GM12878 (cell line): ENCODE results near the gene LMAN2. TPM values are rescaled to one million over a fixed set of nuclear protein-coding genes. Genes with fewer than 3 reads are reported as not detected.

Experiments
- ATAC-seq: fragments of 200-7000 bp; cut with Tn5 transposase; 3 replicates; pipeline ENCODE4 v1.9.1; 2020; ENCODE audit warnings: mild to moderate bottlenecking, moderate library complexity
- BruUV-seq: library from RNA; stranded (reverse); fragments of 400-500 nt; replicated peaks from 2 replicates; lab custom pipeline; 2021; lab: Mats Ljungman, UMichigan
- CTCF ChIA-PET: fragments of 300-600 bp; sonication (Branson Sonifier 250); formaldehyde crosslinking; extraction: SDS; loops from one replicate; lab custom pipeline; 2021; ENCODE audit warnings: inconsistent platforms; lab: Yijun Ruan, JAX
- POLR2A ChIA-PET: fragments of 350-600 bp; formaldehyde crosslinking; extraction: SDS; loops from one replicate; lab custom pipeline; 2021; ENCODE audit warnings: inconsistent platforms; lab: Charles Lee
- RAD21 ChIA-PET: fragments of 300-600 bp; sonication (Branson Sonifier 250); formaldehyde crosslinking; loops from one replicate; lab custom pipeline; 2023; ENCODE audit warnings: antibody characterized with exemption; ENCODE audit not compliant: unreplicated experiment; lab: Charles Lee
- SMC1A ChIA-PET: fragments of 300-600 bp; sonication (Branson Sonifier 250); formaldehyde crosslinking; loops from one replicate; lab custom pipeline; 2023; ENCODE audit not compliant: unreplicated experiment, uncharacterized antibody; lab: Charles Lee
- DNase-seq: peaks from one replicate; pipeline ENCODE4 v3.0.0-alpha.2; 2011; ENCODE audit warnings: low read depth, low spot score
- FAIRE-seq: peaks from 3 replicates; lab custom pipeline; 2011; peaks lifted over from hg19 to GRCh38; lab: Jason Lieb, UNC
- H2AFZ ChIP-seq: 2 replicates; pipeline ENCODE4 v1.6.0; 2011; ENCODE audit warnings: low read depth, low read length, control low read depth; ENCODE audit not compliant: control insufficient read depth
- H3K27ac ChIP-seq: 2 replicates; pipeline ENCODE4 v1.5.1; 2011; ENCODE audit warnings: control low read depth; ENCODE audit not compliant: control insufficient read depth, insufficient read depth
- H3K27me3 ChIP-seq, 2 experiments: replicated peaks in 1 of 2; 2 replicates each; pipeline versions ENCODE4 v1.6.0 to v1.6.1; 2011; ENCODE audit warnings: low read length in 1 of 2; ENCODE audit not compliant: control insufficient read depth in 2 of 2, insufficient read depth in 2 of 2
- H3K36me3 ChIP-seq, 2 experiments: 2 replicates each; pipeline ENCODE4 v1.5.1; 2011; ENCODE audit warnings: low read length in 1 of 2; ENCODE audit not compliant: control insufficient read depth in 2 of 2, insufficient read depth in 2 of 2
- H3K4me1 ChIP-seq: 2 replicates; pipeline ENCODE4 v1.6.1; 2011; ENCODE audit warnings: mild to moderate bottlenecking, low read length, moderate library complexity, mixed read lengths; ENCODE audit not compliant: control insufficient read depth, insufficient read depth
- H3K4me2 ChIP-seq: 2 replicates; pipeline ENCODE4 v1.6.0; 2011; ENCODE audit warnings: control low read depth; ENCODE audit not compliant: control insufficient read depth, insufficient read depth
- H3K4me3 ChIP-seq: fragments of 200-600 bp; sonication (generic); 2 replicates; pipeline ENCODE4 v1.5.1; 2016
- H3K79me2 ChIP-seq: 2 replicates; pipeline ENCODE4 v1.6.0; 2011; ENCODE audit warnings: low read length; ENCODE audit not compliant: control insufficient read depth, insufficient read depth
- H3K9ac ChIP-seq: 2 replicates; pipeline ENCODE4 v1.8.0; 2011; ENCODE audit warnings: low read length, control low read depth, mixed read lengths; ENCODE audit not compliant: control insufficient read depth, insufficient read depth
- H3K9me3 ChIP-seq: replicated peaks from 3 replicates; pipeline ENCODE4 v1.5.1; 2011; ENCODE audit warnings: mild to moderate bottlenecking, low read length; ENCODE audit not compliant: control insufficient read depth, insufficient read depth
- H4K20me1 ChIP-seq: 2 replicates; pipeline ENCODE4 v1.6.0; 2011; ENCODE audit not compliant: control insufficient read depth, insufficient read depth
- CHD1 ChIP-seq: IDR thresholded peaks from 2 replicates; pipeline ENCODE4 v1.6.1; 2012; ENCODE audit warnings: low read depth, low read length, improper control_type of control experiment
- IKZF2 ChIP-seq, 2 experiments: fragments of 450-650 bp; IDR thresholded peaks; 2 replicates each; pipeline ENCODE4 v1.6.1; 2017; ENCODE audit warnings: mild to moderate bottlenecking in 2 of 2, moderate library complexity in 2 of 2
- NFIC ChIP-seq: IDR thresholded peaks from 2 replicates; pipeline ENCODE4 v1.6.1; 2012; ENCODE audit warnings: low read depth, mild to moderate bottlenecking, inconsistent platforms, low read length, moderate library complexity
- POLR2A ChIP-seq: IDR thresholded peaks from 2 replicates; pipeline ENCODE4 v1.6.1; 2011; ENCODE audit warnings: low read depth, mild to moderate bottlenecking, low read length
- RUNX3 ChIP-seq: IDR thresholded peaks from 2 replicates; pipeline ENCODE4 v1.6.1; 2012; ENCODE audit warnings: low read length, inconsistent platforms
- SP1 ChIP-seq: IDR thresholded peaks from one replicate; pipeline ENCODE4 v1.6.1; 2011; ENCODE audit warnings: low read depth, low read length
- TAF1 ChIP-seq: IDR thresholded peaks from 2 replicates; pipeline ENCODE4 v1.6.1; 2011; ENCODE audit warnings: mild to moderate bottlenecking, low read depth, low read length, borderline replicate concordance
- ZBTB11 ChIP-seq: fragments of 450-650 bp; formaldehyde crosslinking; IDR thresholded peaks from 2 replicates; pipeline ENCODE4 v1.5.0; 2022; ENCODE audit warnings: mild to moderate bottlenecking, missing genetic modification characterization
- ZNF274 ChIP-seq: IDR thresholded peaks from one replicate; pipeline ENCODE4 v1.8.0; 2011; ENCODE audit not compliant: insufficient read length, insufficient read depth
- WGBS: methylation state at CpG from one replicate; pipeline ENCODE4 v1.1.6; 2016; ENCODE audit warnings: low lambda C conversion rate; ENCODE audit not compliant: insufficient replicate concordance, insufficient coverage; ENCODE audit errors: missing lambda C conversion rate; 5-methylcytosine and 5-hydroxymethylcytosine counted together
- in situ Hi-C: fragments of 300-500 bp; cut with MboI; formaldehyde crosslinking; loops from 9 replicates; pipeline ENCODE4 v1.14.3; 2018; ENCODE audit warnings: mixed read lengths
- intact Hi-C: fragments of 100-400 bp; cut with micrococcal nuclease; formaldehyde crosslinking; loops from one replicate; pipeline ENCODE4 v1.14.2; 2022; ENCODE audit not compliant: unreplicated experiment
- polyA plus RNA-seq, 11 experiments: library from polyadenylated mRNA; depleted of rRNA in 4 of 11; unstranded in 6 of 11; stranded (reverse) in 5 of 11; fragments of >200 nt; fragmentation: Nextera tagmentation in 4 of 11; fragmentation: Illumina TruSeq in 1 of 11; extraction: Ambion mirVana in 4 of 11; extraction: Trizol in 1 of 11; gene quantifications; 1 replicate in 1 of 11; 2 replicates in 10 of 11; pipeline versions ENCODE4 v1.2.1 to v1.2.3, GENCODE V29; 2011 to 2016; ENCODE audit warnings: inconsistent platforms in 2 of 11, missing spikeins in 2 of 11, low read depth in 1 of 11
- total RNA-seq, 4 experiments: library from RNA; depleted of rRNA in 3 of 4; stranded (reverse); fragments of >200 nt in 3 of 4; fragmentation: Illumina TruSeq in 1 of 4; extraction: Trizol in 1 of 4; gene quantifications; 2 replicates each; pipeline versions ENCODE4 v1.2.1 to v1.2.3, GENCODE V29; 2013 to 2021

The LMAN2 gene
- total and polyA plus RNA-seq, 10 of the 15 experiments (the other 5 are each of a cell fraction or from before 2014, with no cell fraction given) = 2.4 to 264 (median 147) TPM

- no peak overlapping the region for H2AFZ ChIP-seq
- H3K4me1 ChIP-seq = no peaks in the 10 kb centered on the region
- no TSS peak for BruUV-seq
- H3K9me3 ChIP-seq = no peaks in the 10 kb centered on the region; the same call in 1 of the 3 replicates
- no peak overlapping the region for H3K27ac ChIP-seq
- H3K9ac ChIP-seq = no peak overlapping the region
- peaks cover 21 to 65% of the 10 kb centered on the region in 2 experiments for H3K36me3 ChIP-seq
- no peak for FAIRE-seq
- no peaks in the 10 kb centered on the region for H3K27me3 ChIP-seq
- intact Hi-C loops (no loop called here), in situ Hi-C loops (no loop called here)
- H3K79me2 ChIP-seq = peaks cover 11% of the 10 kb centered on the region
- no peak overlapping the region for H3K4me3 ChIP-seq
- ChIA-PET RAD21 (interaction anchor here (1.1 kb wide), 1 partner anchor 53 kb away, joined by 3 read pairs; no protein-coding TSS in a partner anchor), SMC1A (interaction anchor here (1.6 kb wide), 1 partner anchor 11 kb away, joined by 4 read pairs; no protein-coding TSS in a partner anchor), POLR2A (no interaction called here), CTCF (interaction anchor here (0.9 kb wide), 1 partner anchor 19 kb away, joined by 3 read pairs; no protein-coding TSS in a partner anchor)
- DNase-seq = no peak
- ATAC-seq = no peak
- 98% methylated on average over 35 of the region's 36 CpGs for WGBS
- H3K4me2 ChIP-seq = no peak overlapping the region
- H4K20me1 ChIP-seq = no peaks in the 10 kb centered on the region
- TF ChIP-seq RUNX3 (no peak), ZNF274 (no peak), CHD1 (no peak), POLR2A (peak; percentile 40; the same call in 1 of the 2 replicates), SP1 (no peak), ZBTB11 (CRISPR knock-in tag) (no peak), NFIC (no peak), IKZF2 (IDR thresholded peaks at IDR 0.05) (no peak), TAF1 (no peak)
These were observed 14.6 kb downstream of the LMAN2 start for GRCh38 chr5:177336603-177337494.
